K562 (cell line): Measurements from ENCODE around the gene TP73. TPM values are rescaled to one million over a fixed set of nuclear protein-coding genes. Genes with fewer than 3 reads are reported as not detected.
A peak's percentile ranks its signal among the peaks of the same experiment; 100 is the strongest.

Source experiments
- BRF1 ChIP-seq: IDR thresholded peaks from 3 replicates; pipeline ENCODE4 v1.6.1; 2011; ENCODE audit warnings: borderline replicate concordance, mild to moderate bottlenecking; ENCODE audit not compliant: insufficient read length; ENCODE audit errors: extremely low read depth
- CBFB ChIP-seq: sonication (generic); formaldehyde crosslinking; IDR thresholded peaks from 2 replicates; pipeline ENCODE4 v1.4.0; 2020; ENCODE audit warnings: mild to moderate bottlenecking, missing genetic modification reagents
- CREB5 ChIP-seq: fragments of 250-450 bp; sonication (Bioruptor Pico); IDR thresholded peaks from 2 replicates; pipeline ENCODE4 v1.5.0; 2020; ENCODE audit warnings: mild to moderate bottlenecking
- DPF2 ChIP-seq: fragments of 450-650 bp; IDR thresholded peaks from 2 replicates; pipeline ENCODE4 v1.6.1; 2016
- EGR1 ChIP-seq: fragments of 450-650 bp; conservative IDR thresholded peaks from 2 replicates; pipeline ENCODE4 v1.6.1; 2017; ENCODE audit warnings: mild to moderate bottlenecking
- HBP1 ChIP-seq: fragments of 450-650 bp; formaldehyde crosslinking; IDR thresholded peaks from 2 replicates; pipeline ENCODE4 v1.4.0; 2022; ENCODE audit warnings: missing genetic modification characterization
- HLTF ChIP-seq: fragments of 450-650 bp; IDR thresholded peaks from 2 replicates; pipeline ENCODE4 v1.6.1; 2016
- KDM4B ChIP-seq, 2 experiments: fragments of 450-650 bp in 1 of 2; sonication (generic) in 1 of 2; IDR thresholded peaks; 2 replicates each; pipeline ENCODE4 v1.6.1; 2016 to 2017; ENCODE audit warnings: borderline replicate concordance in 2 of 2, antibody characterized with exemption in 1 of 2, low read depth in 1 of 2, mild to moderate bottlenecking in 1 of 2
- MYNN ChIP-seq, 2 experiments: sonication (generic); formaldehyde crosslinking in 1 of 2; IDR thresholded peaks; 2 replicates each; pipeline versions ENCODE4 v1.5.0 to v1.6.1; 2016 to 2020; ENCODE audit warnings: antibody characterized with exemption in 1 of 2, missing genetic modification reagents in 1 of 2
- NBN ChIP-seq: fragments of 450-650 bp; IDR thresholded peaks from 2 replicates; pipeline ENCODE4 v1.6.1; 2016; ENCODE audit warnings: low read depth, mild to moderate bottlenecking
- NKRF ChIP-seq: fragments of 450-650 bp; IDR thresholded peaks from 2 replicates; pipeline ENCODE4 v1.6.1; 2016; ENCODE audit warnings: borderline replicate concordance
- NR2C2 ChIP-seq, 2 experiments: fragments of 200-800 bp in 1 of 2; sonication (Bioruptor generic) in 1 of 2; sonication (generic) in 1 of 2; formaldehyde crosslinking in 1 of 2; IDR thresholded peaks; 2 replicates each; pipeline versions ENCODE4 v1.6.1 to v1.8.0; 2016 to 2022; ENCODE audit warnings: mild to moderate bottlenecking in 1 of 2, missing compliant biosample characterization in 1 of 2, missing genetic modification characterization in 1 of 2, missing genetic modification reagents in 1 of 2
- NR4A1 ChIP-seq, 2 experiments: fragments of 250-450 bp in 1 of 2; fragments of 450-650 bp in 1 of 2; sonication (Bioruptor Pico) in 1 of 2; IDR thresholded peaks; 2 replicates each; pipeline versions ENCODE4 v1.4.0 to v1.6.1; 2016 to 2020; ENCODE audit warnings: mild to moderate bottlenecking in 2 of 2, missing compliant biosample characterization in 1 of 2, missing genetic modification characterization in 1 of 2, moderate library complexity in 1 of 2
- RB1 ChIP-seq: fragments of 450-650 bp; IDR thresholded peaks from 2 replicates; pipeline ENCODE4 v1.6.1; 2017; ENCODE audit warnings: low read depth, mild to moderate bottlenecking
- TOE1 ChIP-seq, 2 experiments: fragments of 450-650 bp in 1 of 2; sonication (generic) in 1 of 2; formaldehyde crosslinking in 1 of 2; IDR thresholded peaks; 2 replicates each; pipeline versions ENCODE4 v1.7.1 to v1.8.0; 2016 to 2022; ENCODE audit warnings: borderline replicate concordance in 2 of 2, mild to moderate bottlenecking in 2 of 2, antibody characterized with exemption in 1 of 2, inconsistent platforms in 1 of 2, low read depth in 1 of 2, missing genetic modification reagents in 1 of 2, moderate library complexity in 1 of 2
- ZNF253 ChIP-seq: fragments of 250-450 bp; sonication (Bioruptor Pico); conservative IDR thresholded peaks from 2 replicates; pipeline ENCODE4 v1.6.1; 2021; ENCODE audit warnings: mild to moderate bottlenecking
- polyA plus RNA-seq, 8 experiments: library from polyadenylated mRNA; depleted of rRNA in 4 of 8; stranded (reverse) in 5 of 8; unstranded in 3 of 8; fragments of >200 nt; fragmentation: Nextera tagmentation in 2 of 8; fragmentation: Illumina TruSeq in 1 of 8; extraction: Ambion mirVana in 2 of 8; extraction: Trizol in 1 of 8; gene quantifications; 2 replicates each; pipeline versions ENCODE4 v1.2.1 to v1.2.3, GENCODE V29; 2011 to 2014; ENCODE audit warnings: inconsistent platforms in 1 of 8, missing spikeins in 1 of 8
- total RNA-seq, 7 experiments: library from RNA; depleted of rRNA in 6 of 7; stranded (reverse); fragments of >200 nt in 6 of 7; fragmentation: Illumina TruSeq in 2 of 7; extraction: Trizol in 2 of 7; gene quantifications; 2 replicates each; pipeline versions ENCODE4 v1.2.1 to v1.2.3, GENCODE V29; 2011 to 2021; ENCODE audit warnings: low replicate concordance in 1 of 7
- TF ChIP-seq, protein P1 (sequence below): fragments of 250-450 bp; sonication (Bioruptor Pico); IDR thresholded peaks from 2 replicates; pipeline ENCODE4 v1.5.0; 2021; ENCODE audit warnings: mild to moderate bottlenecking, moderate library complexity

The TP73 gene
- total and polyA plus RNA-seq, 9 of the 15 experiments (the other 6 are each of a cell fraction or from before 2014, with no cell fraction given), result 0.07 to 1.6 (median 0.40) TPM; not detected in 2

- TF ChIP-seq EGR1 (0 out of 2 replicates have a peak, but pooled peaks have one; percentile 55), CBFB (CRISPR knock-in tag) (no peak), RB1 (no peak), TOE1 (IDR thresholded peaks at IDR 0.05; ENCODE audit: borderline replicate concordance) (0 out of 2 replicates have a peak, but pooled peaks have one; percentile 29), TOE1 (CRISPR knock-in tag; IDR thresholded peaks at IDR 0.05; ENCODE audit: borderline replicate concordance, low read depth) (no peak), DPF2 (peak; percentile 52; the same call in 1 of the 2 replicates), NBN (0 out of 2 replicates have a peak, but pooled peaks have one; percentile 39), NKRF (peak; percentile 63; the same call in 1 of the 2 replicates), NR2C2 (CRISPR knock-in tag; IDR thresholded peaks at IDR 0.05) (no peak), NR2C2 (tag; IDR thresholded peaks at IDR 0.05) (peak; percentile 27; the same call in 1 of the 2 replicates), CREB5 (CRISPR knock-in tag) (no peak), MYNN (IDR thresholded peaks at IDR 0.05) (no peak; the same call in 1 of the 2 replicates), MYNN (CRISPR knock-in tag; IDR thresholded peaks at IDR 0.05) (no peak), BRF1 (no peak), KDM4B (IDR thresholded peaks at IDR 0.05; ENCODE audit: borderline replicate concordance in 2 of 2, low read depth in 1 of 2) (no peak), HLTF (peak; percentile 58; the same call in 1 of the 2 replicates), NR4A1 (CRISPR knock-in tag; IDR thresholded peaks at IDR 0.05) (no peak), NR4A1 (tag; IDR thresholded peaks at IDR 0.05) (no peak), ZNF253 (no peak), HBP1 (peak; percentile 94)
- TF ChIP-seq, protein P1, sequence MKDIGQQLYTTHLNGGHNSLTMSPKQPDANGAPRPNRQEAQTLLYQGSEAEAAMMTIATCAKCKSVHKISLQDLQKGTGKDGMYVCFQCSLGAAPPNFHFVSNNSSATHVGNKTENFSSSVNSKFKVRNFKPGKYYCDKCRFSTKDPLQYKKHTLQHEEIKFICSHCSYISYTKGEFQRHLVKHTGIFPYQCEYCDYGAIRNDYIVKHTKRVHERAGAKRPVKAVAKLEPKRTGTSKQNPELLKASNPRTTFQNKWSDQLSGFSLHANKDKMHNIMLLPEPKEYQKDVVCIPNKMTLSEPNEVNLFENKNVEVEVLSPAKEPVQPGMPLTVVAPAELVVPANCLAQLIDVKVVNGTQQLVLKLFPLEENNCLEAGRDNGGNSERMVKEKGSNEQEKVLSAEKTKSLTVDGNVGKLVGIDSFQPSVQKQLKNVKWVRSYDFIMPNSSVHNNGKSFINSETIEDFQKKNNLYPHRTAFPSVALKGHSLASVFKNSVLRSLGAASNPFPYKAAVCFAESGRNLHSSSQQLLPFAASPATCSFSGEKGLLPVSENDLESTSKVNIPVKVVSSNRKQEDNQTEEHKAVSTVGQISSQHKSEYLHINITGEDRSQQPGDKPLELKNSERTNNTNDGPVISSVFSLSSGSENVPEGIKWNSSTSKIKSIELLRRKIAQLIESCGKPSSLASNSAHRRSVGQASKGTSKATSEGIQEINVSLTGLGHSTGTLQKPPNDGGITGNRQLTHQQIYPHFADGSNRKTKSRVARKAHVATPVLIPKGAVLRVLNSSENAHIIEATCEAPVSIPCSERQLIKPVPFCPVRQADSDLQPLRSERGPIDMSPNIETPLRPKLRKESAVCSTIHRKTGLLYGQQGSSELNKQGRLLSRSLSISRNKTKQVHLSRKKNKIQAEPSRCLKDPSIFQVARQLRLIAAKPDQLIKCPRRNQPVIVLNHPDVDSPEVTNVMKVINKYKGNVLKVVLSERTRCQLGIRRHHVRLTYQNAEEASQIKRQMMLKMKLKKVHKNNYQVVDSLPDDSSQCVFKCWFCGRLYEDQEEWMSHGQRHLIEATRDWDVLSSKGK (CRISPR knock-in tag), result no peak
These were observed 47.1 kb upstream of the TP73 start (continued) for GRCh38 chr1:3604997-3605823.
